HK-2 (cell line): Measurements from ENCODE around the gene USP10.

Source experiments
- DNase-seq: peaks from one replicate; pipeline ENCODE4 v3.0.0-alpha.2; 2018; ENCODE audit not compliant: unreplicated experiment

The USP10 gene

GRCh38 chr16:84803146-84803545 lies 103.3 kb downstream of the USP10 start:
- DNase-seq, result no peak

GRCh38 chr16:84804326-84804725 lies 104.5 kb downstream of the USP10 start:
- DNase-seq, result no peak

GRCh38 chr16:84806256-84806889 lies 106.6 kb downstream of the USP10 start:
- DNase-seq, result peak; percentile 65

DNA sequence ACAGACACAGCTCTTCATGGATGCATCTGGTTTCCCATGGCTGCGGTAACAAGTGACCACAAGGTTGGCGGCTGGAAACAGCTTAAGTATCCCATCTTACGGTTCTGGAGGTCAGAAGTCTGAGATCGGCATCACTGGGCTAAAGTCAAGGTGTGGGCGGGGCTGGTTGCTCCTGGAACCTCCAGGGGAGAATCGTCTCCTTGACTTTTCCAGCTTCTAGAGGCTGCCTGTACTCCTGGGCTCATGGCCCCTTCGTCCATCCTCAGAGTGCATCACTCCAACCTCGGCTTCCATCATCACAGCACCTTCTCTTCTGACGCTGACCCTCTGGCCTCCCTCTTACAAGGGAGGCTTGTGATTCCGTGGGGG lies 107.1 kb downstream of the USP10 start:
- DNase-seq, result no peak

DNA sequence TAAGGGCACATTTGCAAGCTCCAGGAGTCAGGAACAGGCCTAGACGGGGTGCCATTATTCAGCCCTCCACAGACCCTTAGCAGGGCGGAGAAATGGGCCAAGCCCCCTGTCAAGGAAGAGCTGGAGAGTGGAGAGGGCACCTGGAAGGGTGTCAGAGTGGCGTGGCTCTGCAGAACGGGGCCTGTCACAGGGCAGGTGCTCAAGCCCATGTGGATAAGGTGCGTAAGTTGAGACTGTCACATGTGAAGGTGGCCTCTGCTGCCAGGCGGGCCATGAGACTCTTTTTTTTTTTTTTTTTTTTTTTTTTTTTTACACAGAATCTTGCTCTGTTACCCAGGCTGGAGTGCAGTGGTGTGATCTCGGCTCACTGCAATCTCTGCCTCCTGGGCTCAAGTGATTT lies 108.0 kb downstream of the USP10 start:
- no peak for DNase-seq

DNA sequence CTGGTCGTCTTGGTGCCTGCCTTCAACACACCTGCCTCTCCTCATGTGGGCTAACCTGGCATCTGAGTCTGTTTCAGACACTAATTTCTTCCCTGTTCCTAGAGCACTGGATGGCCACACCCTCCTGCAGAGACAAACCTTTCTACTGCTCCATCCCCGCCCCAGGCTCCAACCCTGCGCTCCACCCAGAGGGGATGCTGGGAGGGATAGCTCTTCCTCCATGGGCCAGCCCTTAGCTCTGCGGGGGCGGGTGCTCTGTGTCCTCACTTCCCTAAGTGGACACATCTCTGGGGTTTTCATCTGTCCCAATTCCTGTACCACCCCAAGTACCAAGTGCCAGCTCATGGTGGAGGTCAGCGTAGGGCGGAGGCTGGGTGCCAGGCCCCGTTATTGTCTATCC lies 109.0 kb downstream of the USP10 start:
- DNase-seq, result no peak

DNA sequence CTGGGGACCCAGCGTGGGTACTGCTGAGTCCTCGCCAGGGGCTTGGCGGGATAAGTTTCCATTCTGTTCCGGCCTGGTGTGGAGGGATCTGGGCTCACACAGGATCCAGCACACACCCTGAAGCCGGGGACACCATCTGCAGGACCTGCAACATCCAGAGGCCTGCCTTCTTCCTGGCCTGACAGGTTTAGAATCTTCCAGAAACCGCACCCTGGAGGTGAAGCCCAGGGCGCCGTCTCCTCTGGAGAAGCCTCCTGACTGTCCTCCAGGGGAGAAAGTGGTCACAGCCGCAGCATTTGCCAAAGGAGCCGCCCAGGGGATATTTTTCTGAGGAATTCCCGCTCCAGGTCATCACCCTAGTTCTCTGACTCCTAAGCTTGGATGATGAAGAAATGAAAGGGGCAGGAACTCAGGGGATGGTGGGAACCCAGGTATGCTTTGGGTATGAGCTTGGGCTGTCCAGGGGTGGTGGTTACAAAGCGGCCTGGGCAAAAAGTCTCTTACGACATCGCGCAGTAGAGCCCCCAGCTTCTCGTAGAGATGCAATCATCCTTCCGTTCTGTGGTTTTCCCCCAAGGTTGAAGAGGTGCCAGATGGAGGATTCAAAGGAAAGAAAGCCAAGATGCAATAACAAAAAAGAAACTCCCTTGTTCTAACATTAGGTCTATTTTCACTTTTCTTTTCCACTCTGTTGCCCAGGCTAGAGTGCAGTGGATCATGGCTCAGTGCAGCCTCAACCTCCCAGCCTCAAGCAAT lies 110.9 kb downstream of the USP10 start:
- DNase-seq, result no peak

GRCh38 chr16:84811529-84811928 lies 111.7 kb downstream of the USP10 start:
- no peak for DNase-seq

- DNase-seq, result no peak
These were observed 113.5 kb downstream of the USP10 start for GRCh38 chr16:84813141-84813934.

- no peak for DNase-seq
These were observed 115.7 kb downstream of the USP10 start for GRCh38 chr16:84815462-84815861.

- DNase-seq, result no peak
These were observed 116.2 kb downstream of the USP10 start for GRCh38 chr16:84816023-84816422.

DNA sequence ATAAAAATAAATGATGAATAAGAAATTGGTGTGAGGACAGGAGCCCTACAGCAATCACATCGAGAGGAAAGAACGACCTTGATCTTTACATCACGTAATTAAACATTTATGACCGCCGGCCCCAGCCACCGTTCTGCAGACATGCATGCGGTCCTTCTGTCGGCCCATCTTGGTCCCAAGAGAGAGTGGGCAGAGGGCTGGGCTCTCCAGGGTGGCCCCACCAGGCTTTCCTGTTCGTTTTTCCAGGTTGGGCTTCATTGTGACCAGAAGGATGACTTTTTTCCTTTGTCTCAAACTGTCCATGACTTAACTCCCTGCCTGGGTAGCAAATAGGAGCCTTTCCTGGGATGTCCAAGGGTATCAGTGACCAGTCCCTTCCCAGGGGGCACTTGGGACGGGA lies 116.7 kb downstream of the USP10 start:
- DNase-seq, result no peak

- DNase-seq, result no peak
These were observed 117.4 kb downstream of the USP10 start for GRCh38 chr16:84817206-84817605.

DNA sequence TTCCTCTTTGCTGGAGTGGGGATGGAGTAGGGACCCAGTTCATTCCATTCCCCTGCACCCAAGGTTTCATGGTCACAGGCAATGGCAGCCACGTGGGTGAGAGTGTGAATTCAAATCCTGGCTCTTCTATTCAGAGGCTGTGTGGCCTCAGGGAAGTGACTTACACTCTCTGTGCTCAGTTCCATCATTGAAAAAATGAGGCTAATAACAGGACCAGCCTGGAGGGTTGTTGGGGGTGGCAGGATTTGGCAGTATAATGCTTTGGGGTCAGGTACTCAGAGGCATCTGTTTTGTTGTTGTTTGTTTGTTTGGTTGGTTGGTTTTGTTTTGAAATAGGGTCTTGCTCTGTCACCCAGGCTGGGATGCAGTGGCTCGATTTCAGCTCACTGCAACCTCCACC lies 117.8 kb downstream of the USP10 start:
- no peak for DNase-seq

DNA sequence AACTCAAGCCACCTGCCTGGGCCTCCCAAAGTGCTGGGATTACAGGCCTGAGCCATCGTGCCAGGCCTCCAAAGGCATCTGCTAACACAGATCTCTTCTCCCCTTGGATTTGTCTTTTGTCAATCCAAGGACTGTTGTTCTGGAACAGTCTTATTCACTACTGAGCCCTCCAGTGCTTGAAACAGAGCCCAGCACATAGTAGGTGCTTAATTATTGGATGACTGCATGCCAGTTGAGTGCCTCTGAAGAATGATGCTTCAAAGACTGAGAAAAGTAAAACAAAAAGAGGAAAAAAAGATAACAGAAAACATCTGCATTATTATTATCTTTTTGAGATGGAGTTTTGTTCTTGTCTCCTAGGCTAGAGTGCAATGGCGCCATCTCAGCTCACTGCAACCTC lies 118.3 kb downstream of the USP10 start:
- no peak for DNase-seq

GRCh38 chr16:84818989-84819643 lies 119.3 kb downstream of the USP10 start:
- no peak for DNase-seq

DNA sequence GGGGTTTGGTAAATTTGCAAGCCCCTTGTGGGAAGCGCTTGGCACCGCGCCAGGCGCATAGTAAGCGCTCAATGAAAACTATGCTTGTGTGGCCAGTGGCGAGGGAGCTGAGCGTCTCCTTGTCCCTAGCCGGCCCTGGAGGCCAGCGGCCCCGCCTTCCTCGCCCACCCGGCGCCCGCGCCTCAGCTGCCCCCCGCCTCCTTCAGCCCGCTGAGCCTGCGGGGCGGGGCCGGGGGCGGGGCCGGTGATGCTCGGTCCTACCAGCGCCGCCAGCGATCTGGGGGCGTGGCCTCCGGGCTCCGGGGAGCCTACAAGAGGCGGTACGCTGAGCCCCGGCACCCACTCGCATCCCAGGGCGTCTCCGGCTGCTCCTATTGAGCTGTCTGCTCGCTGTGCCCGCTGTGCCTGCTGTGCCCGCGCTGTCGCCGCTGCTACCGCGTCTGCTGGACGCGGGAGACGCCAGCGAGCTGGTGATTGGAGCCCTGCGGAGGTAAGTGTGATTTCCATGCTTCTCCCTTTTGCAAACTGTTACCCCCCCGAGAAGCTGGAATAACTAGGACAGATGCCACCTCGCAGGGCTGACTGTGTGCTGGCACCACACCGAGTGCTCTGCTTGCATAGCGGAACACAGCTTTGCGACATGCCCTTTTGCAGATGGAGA lies 120.0 kb downstream of the USP10 start, which contains the start of gene CRISPLD2:
TSS of gene CRISPLD2 (plus strand) at position 342 of the 661 bp plus-strand sequence. CDS start 18,511 bp downstream, outside the sequence.
- peak; percentile 89 for DNase-seq

- no peak for DNase-seq
These were observed 120.5 kb downstream of the USP10 start for GRCh38 chr16:84820305-84820684.

DNA sequence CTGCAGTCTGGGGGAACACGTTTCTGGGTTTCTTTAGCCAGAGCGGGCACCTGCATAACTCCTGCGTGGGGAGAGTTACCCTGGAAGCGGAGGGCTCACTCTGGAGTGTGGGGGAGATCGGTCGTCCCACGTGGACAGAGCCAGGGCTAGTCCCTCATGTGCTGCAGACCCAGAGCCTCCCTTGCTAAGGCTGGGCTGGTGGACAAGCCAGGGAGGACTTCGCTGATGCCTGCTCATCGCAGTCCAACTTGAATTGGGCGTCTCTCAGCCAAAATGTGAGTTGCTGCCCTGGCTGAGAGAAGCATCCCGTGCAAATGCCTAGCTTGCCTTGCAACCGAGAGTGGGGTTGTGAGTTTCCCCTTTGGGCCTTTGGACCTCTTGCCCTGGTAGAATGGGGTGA lies 121.0 kb downstream of the USP10 start:
- no peak for DNase-seq

DNA sequence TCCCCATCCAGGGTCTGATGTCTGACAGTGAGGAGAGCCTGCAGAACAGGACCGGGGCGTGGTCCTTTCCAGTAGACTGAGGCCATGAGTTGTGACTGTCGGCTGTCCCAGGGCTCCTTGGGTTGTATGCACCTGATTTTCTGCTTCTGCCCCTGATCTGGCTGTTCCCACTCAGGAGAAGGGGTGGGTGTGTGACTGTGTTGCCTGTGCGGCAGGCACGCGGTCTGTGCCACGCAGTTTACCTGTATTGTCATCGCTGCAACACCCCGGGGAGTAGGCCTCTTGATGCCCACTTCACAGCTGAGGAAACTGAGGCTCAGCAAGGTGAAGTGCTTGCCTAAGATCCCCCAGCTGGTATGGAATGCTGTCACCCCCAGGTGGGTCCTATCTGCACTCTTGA lies 121.4 kb downstream of the USP10 start:
- DNase-seq, result no peak
